ENCODE results near the gene COX7A2L. TPM values are rescaled to one million over a fixed set of nuclear protein-coding genes. Genes with fewer than 3 reads are reported as not detected.
A peak's percentile ranks its signal among the peaks of the same experiment; 100 is the strongest.

The COX7A2L gene
- total RNA-seq, 1 experiment from 2014 or later: 144 TPM

GRCh38 chr2:42345986-42346385 is 15.0 kb downstream of the COX7A2L start:
- Histone ChIP-seq H4K20me1 (ENCODE audit: insufficient read depth) (peaks cover 27% of the 10 kb centered on the region), H3K36me3 (ENCODE audit: low read depth) (peaks cover 32% of the 10 kb centered on the region), H3K79me2 (ENCODE audit: low read depth) (peaks cover 62% of the 10 kb centered on the region), H3K9me3 (ENCODE audit: insufficient read depth, low read depth) (no peaks in the 10 kb centered on the region), H3K27ac (no peak overlapping the region), H3K4me3 (no peak overlapping the region), H3K9me2 (ENCODE audit: insufficient read depth) (no peaks in the 10 kb centered on the region), H3F3A (ENCODE audit: insufficient read depth, low read depth) (peaks cover 13% of the 10 kb centered on the region; the same call in 1 of the 2 replicates), H3K27me3 (ENCODE audit: insufficient read depth, low read depth) (no peaks in the 10 kb centered on the region), H3K4me1 (replicated peaks; ENCODE audit: insufficient read depth) (peaks cover 18% of the 10 kb centered on the region), H3K4me2 (no peak overlapping the region), H2AFZ (no peak overlapping the region)
- no TSS peak for BruUV-seq (replicated peaks)
- POLR2A ChIA-PET (ENCODE audit: unreplicated experiment): no interaction called here
- CTCF ChIA-PET: no interaction called here
- DNase-seq: no peak
- TF ChIP-seq EZH2 (IDR thresholded peaks at IDR 0.05; ENCODE audit: low read depth) (no peak), CTCF (conservative IDR thresholded peaks at IDR 0.05) (no peak)
- intact Hi-C loops (cut with micrococcal nuclease; ENCODE audit: unreplicated experiment): no loop called here

- peak overlapping the region; percentile 10 for H3K4me2 ChIP-seq
- peaks cover 40% of the 10 kb centered on the region for H3K79me2 ChIP-seq (ENCODE audit: low read depth)
Observed at GRCh38 chr2:42342795-42343241, 18.2 kb downstream of the COX7A2L start.

GRCh38 chr2:42342061-42342794 is 18.8 kb downstream of the COX7A2L start:
- intact Hi-C loops (cut with micrococcal nuclease; ENCODE audit: unreplicated experiment): loop anchor here (1.0 kb wide), 1 partner anchor 19 kb away; the partner anchor contains the start of gene COX7A2L
- Histone ChIP-seq H4K20me1 (ENCODE audit: insufficient read depth) (peaks cover 5% of the 10 kb centered on the region), H3K4me2 (peak overlapping the region; percentile 10), H3K79me2 (ENCODE audit: low read depth) (peaks cover 34% of the 10 kb centered on the region), H3K36me3 (ENCODE audit: low read depth) (peaks cover 15% of the 10 kb centered on the region; the same call in 1 of the 2 replicates), H3K27me3 (ENCODE audit: insufficient read depth, low read depth) (no peaks in the 10 kb centered on the region), H3K4me3 (no peak overlapping the region), H3K27ac (peak overlapping the region; percentile 10; the same call in 1 of the 2 replicates), H3K9me3 (ENCODE audit: insufficient read depth, low read depth) (no peaks in the 10 kb centered on the region), H3K9me2 (ENCODE audit: insufficient read depth) (no peaks in the 10 kb centered on the region), H3K4me1 (replicated peaks; ENCODE audit: insufficient read depth) (peaks cover 18% of the 10 kb centered on the region), H3F3A (ENCODE audit: insufficient read depth, low read depth) (no peaks in the 10 kb centered on the region), H2AFZ (no peak overlapping the region)
- peak; percentile 79 to 89 for DNase-seq
- CTCF ChIA-PET: interaction anchor here (0.6 kb wide), 2 partner anchors 321 to 335 kb away, joined by 3 to 8 read pairs; no protein-coding TSS in a partner anchor
- no TSS peak for BruUV-seq (replicated peaks)
- POLR2A ChIA-PET (ENCODE audit: unreplicated experiment): no interaction called here
- TF ChIP-seq CTCF (conservative IDR thresholded peaks at IDR 0.05) (no peak), EZH2 (IDR thresholded peaks at IDR 0.05; ENCODE audit: low read depth) (no peak)

More at GRCh38 chr2:42342795-42343241, 18.2 kb downstream of the COX7A2L start:
- TF ChIP-seq CTCF (conservative IDR thresholded peaks at IDR 0.05): no peak
- TF ChIP-seq EZH2 (IDR thresholded peaks at IDR 0.05; ENCODE audit: low read depth): no peak
- H4K20me1 ChIP-seq (ENCODE audit: insufficient read depth): peaks cover 10% of the 10 kb centered on the region
- H3K9me3 ChIP-seq (ENCODE audit: insufficient read depth, low read depth): no peaks in the 10 kb centered on the region
- no peak overlapping the region for H2AFZ ChIP-seq
- H3K9me2 ChIP-seq (ENCODE audit: insufficient read depth): no peaks in the 10 kb centered on the region
- intact Hi-C loops (cut with micrococcal nuclease; ENCODE audit: unreplicated experiment): loop anchor here (1.0 kb wide), 2 partner anchors 18 to 320 kb away; partner anchors contain the start of gene COX7A2L
- BruUV-seq (replicated peaks): no TSS peak
- H3F3A ChIP-seq (ENCODE audit: insufficient read depth, low read depth): no peaks in the 10 kb centered on the region
- H3K4me1 ChIP-seq (replicated peaks; ENCODE audit: insufficient read depth): peaks cover 18% of the 10 kb centered on the region
- H3K27ac ChIP-seq: peak overlapping the region; percentile 10; the same call in 1 of the 2 replicates
- H3K36me3 ChIP-seq (ENCODE audit: low read depth): peaks cover 20% of the 10 kb centered on the region
- no peak for DNase-seq
- ChIA-PET POLR2A (ENCODE audit: unreplicated experiment) (interaction anchor here (0.7 kb wide), 1 partner anchor 91 kb away, joined by 4 read pairs; no protein-coding TSS in a partner anchor), CTCF (interaction anchor here (0.6 kb wide), 2 partner anchors 17 to 320 kb away, joined by 3 to 9 read pairs; no protein-coding TSS in a partner anchor)
- no peaks in the 10 kb centered on the region for H3K27me3 ChIP-seq (ENCODE audit: insufficient read depth, low read depth)
- no peak overlapping the region for H3K4me3 ChIP-seq
